GM23338 (cell line): ENCODE results near the gene TM7SF3. TPM values are rescaled to one million over a fixed set of nuclear protein-coding genes. Genes with fewer than 3 reads are reported as not detected.

Experiments used
- ATAC-seq: fragments of 200-7000 bp; cut with Tn5 transposase; 3 replicates; pipeline ENCODE4 v1.9.1; 2020
- DNase-seq: peaks from one replicate; pipeline ENCODE4 v3.0.0-alpha.2; 2015; ENCODE audit warnings: low spot score
- H2AFZ ChIP-seq: fragments of 200-600 bp; sonication (generic); 2 replicates; pipeline ENCODE4 v1.8.0; 2016; ENCODE audit warnings: antibody characterized with exemption, mild to moderate bottlenecking, moderate library complexity
- H3F3A ChIP-seq: fragments of 200-600 bp; sonication (generic); replicated peaks from 2 replicates; pipeline ENCODE4 v1.8.0; 2017; ENCODE audit warnings: antibody characterized with exemption, mixed run types, low read depth
- H3K27ac ChIP-seq: fragments of 200-600 bp; sonication (generic); 2 replicates; pipeline ENCODE4 v1.6.1; 2016; ENCODE audit warnings: low read depth
- H3K27me3 ChIP-seq: fragments of 200-600 bp; sonication (generic); 2 replicates; pipeline ENCODE4 v1.8.0; 2016; ENCODE audit warnings: mild to moderate bottlenecking, mixed run types, moderate library complexity; ENCODE audit not compliant: insufficient read depth
- H3K36me3 ChIP-seq: fragments of 200-600 bp; sonication (generic); 2 replicates; pipeline ENCODE4 v1.8.0; 2016; ENCODE audit warnings: mild to moderate bottlenecking; ENCODE audit not compliant: insufficient read depth
- H3K4me1 ChIP-seq: fragments of 200-600 bp; sonication (generic); 2 replicates; pipeline ENCODE4 v1.8.0; 2016; ENCODE audit warnings: mild to moderate bottlenecking, moderate library complexity; ENCODE audit not compliant: insufficient read depth
- H3K4me2 ChIP-seq: fragments of 200-600 bp; sonication (generic); 2 replicates; pipeline ENCODE4 v1.7.1; 2017; ENCODE audit warnings: mixed run types
- H3K4me3 ChIP-seq: fragments of 200-600 bp; sonication (generic); 2 replicates; pipeline ENCODE4 v1.6.1; 2016; ENCODE audit warnings: mixed run types
- H3K79me2 ChIP-seq: fragments of 200-600 bp; sonication (generic); replicated peaks from 2 replicates; pipeline ENCODE4 v1.8.0; 2017; ENCODE audit warnings: mild to moderate bottlenecking; ENCODE audit not compliant: insufficient read depth
- H3K9me2 ChIP-seq: fragments of 200-600 bp; sonication (generic); 2 replicates; pipeline ENCODE4 v1.8.0; 2017; ENCODE audit not compliant: insufficient read depth
- H4K20me1 ChIP-seq: fragments of 200-600 bp; sonication (generic); replicated peaks from 2 replicates; pipeline ENCODE4 v1.8.0; 2017; ENCODE audit warnings: mild to moderate bottlenecking; ENCODE audit not compliant: insufficient read depth
- H3K27ac Mint-ChIP-seq: 2 replicates; pipeline ENCODE4 v1.8.0; 2020; ENCODE audit warnings: inconsistent platforms, mild to moderate bottlenecking, moderate library complexity, mixed read lengths
- H3K27me3 Mint-ChIP-seq: 3 replicates; pipeline ENCODE4 v1.8.0; 2022; ENCODE audit warnings: low read depth, mild to moderate bottlenecking, moderate library complexity, mixed read lengths, inconsistent platforms; ENCODE audit not compliant: insufficient read depth, poor library complexity
- H3K36me3 Mint-ChIP-seq: 3 replicates; pipeline ENCODE4 v1.8.0; 2021; ENCODE audit warnings: low read depth, mild to moderate bottlenecking, inconsistent platforms, moderate library complexity, mixed read lengths
- H3K4me1 Mint-ChIP-seq: 3 replicates; pipeline ENCODE4 v1.8.0; 2020; ENCODE audit warnings: mild to moderate bottlenecking, inconsistent platforms, mixed read lengths
- H3K4me3 Mint-ChIP-seq: 3 replicates; pipeline ENCODE4 v1.8.0; 2021; ENCODE audit warnings: moderate library complexity, mild to moderate bottlenecking, inconsistent platforms, mixed read lengths
- H3K9me3 Mint-ChIP-seq: 3 replicates; pipeline ENCODE4 v1.8.0; 2020; ENCODE audit warnings: moderate library complexity, mild to moderate bottlenecking, inconsistent platforms, mixed read lengths
- CREB1 ChIP-seq: fragments of 250-450 bp; sonication (Bioruptor Pico); IDR thresholded peaks from 2 replicates; pipeline ENCODE4 v1.5.0; 2020; ENCODE audit warnings: low read depth, mild to moderate bottlenecking, moderate library complexity
- EZH2 ChIP-seq: fragments of 200-600 bp; sonication (generic); IDR thresholded peaks from one replicate; pipeline ENCODE4 v1.8.0; 2017; ENCODE audit warnings: antibody characterized with exemption, mild to moderate bottlenecking, low read depth; ENCODE audit not compliant: unreplicated experiment
- EZH2phosphoT487 ChIP-seq: fragments of 200-600 bp; sonication (generic); IDR thresholded peaks from one replicate; pipeline ENCODE4 v1.8.1; 2018; ENCODE audit warnings: antibody characterized with exemption; ENCODE audit not compliant: unreplicated experiment
- JUNB ChIP-seq: IDR thresholded peaks from one replicate; pipeline ENCODE4 v1.6.1; 2016; ENCODE audit warnings: antibody characterized with exemption; ENCODE audit not compliant: unreplicated experiment
- NANOG ChIP-seq: IDR thresholded peaks from 2 replicates; pipeline ENCODE4 v1.6.1; 2016; ENCODE audit warnings: antibody characterized with exemption, borderline replicate concordance
- POLR2AphosphoS5 ChIP-seq: IDR thresholded peaks from 2 replicates; pipeline ENCODE4 v1.6.1; 2016; ENCODE audit warnings: antibody characterized with exemption, low read depth
- REST ChIP-seq: IDR thresholded peaks from one replicate; pipeline ENCODE4 v1.6.1; 2018; ENCODE audit warnings: antibody characterized with exemption; ENCODE audit not compliant: unreplicated experiment
- STAT1 ChIP-seq: IDR thresholded peaks from one replicate; pipeline ENCODE4 v1.6.1; 2016; ENCODE audit warnings: antibody characterized with exemption; ENCODE audit not compliant: unreplicated experiment
- ZNF114 ChIP-seq: fragments of 250-450 bp; sonication (Bioruptor Pico); IDR thresholded peaks from 2 replicates; pipeline ENCODE4 v1.5.0; 2020; ENCODE audit warnings: mild to moderate bottlenecking, moderate library complexity
- ZNF331 ChIP-seq: fragments of 250-450 bp; sonication (Bioruptor Pico); IDR thresholded peaks from 2 replicates; pipeline ENCODE4 v1.5.0; 2020; ENCODE audit warnings: low read depth, mild to moderate bottlenecking, moderate library complexity
- polyA plus RNA-seq: library from polyadenylated mRNA; unstranded; fragments of >200 nt; fragmentation: Nextera tagmentation; extraction: Ambion mirVana; gene quantifications from 2 replicates; pipeline ENCODE4 v1.2.1, GENCODE V29; 2016
- total RNA-seq: library from RNA; depleted of rRNA; stranded (reverse); fragments of >200 nt; shearing (Covaris generic); gene quantifications from 2 replicates; pipeline ENCODE4 v1.2.3, GENCODE V29; 2014
- TF ChIP-seq, protein P1 (sequence below), 2 experiments: fragments of 200-600 bp in 1 of 2; sonication (generic) in 1 of 2; conservative IDR thresholded peaks; 2 replicates each; pipeline versions ENCODE4 v1.5.1 to v1.6.1; 2016 to 2017; ENCODE audit warnings: antibody characterized with exemption in 2 of 2, low read depth in 2 of 2, mild to moderate bottlenecking in 2 of 2, moderate library complexity in 1 of 2

TM7SF3 gene
- total and polyA plus RNA-seq, 2 experiments from 2014 or later: 30.3 to 121 TPM

GRCh38 chr12:26937863-26938700 lies 76.1 kb downstream of the TM7SF3 start, which contains the start of the genes FGFR1OP2 and INTS13:
Gene FGFR1OP2 (plus strand): TSS chr12:26938470. CDS start chr12:26954159, 15,689 bp downstream.
Gene INTS13 (minus strand): TSS chr12:26937981. CDS start chr12:26936803, 1,178 bp downstream.
- Histone ChIP-seq H3K9me2 (no peaks in the 10 kb centered on the region), H3K4me2 (peak within 1 kb of the TSS; percentile 83), H2AFZ (peak within 1 kb of the TSS; percentile 91; the same call in 1 of the 2 replicates), H3F3A (no peaks in the 10 kb centered on the region), H3K4me3 (peak within 1 kb of the TSS; percentile 92), H3K36me3 (no peaks in the 10 kb centered on the region), H3K79me2 (peaks cover 87% of the 10 kb centered on the region), H3K27me3 (no peaks in the 10 kb centered on the region), H3K27ac (peak within 1 kb of the TSS; percentile 93), H4K20me1 (peaks cover 36% of the 10 kb centered on the region), H3K4me1 (peaks cover 27% of the 10 kb centered on the region)
- Mint-ChIP-seq H3K9me3 (peaks cover 3% of the 10 kb centered on the region; the same call in 2 of the 3 replicates), H3K27ac (peak within 1 kb of the TSS; percentile 99), H3K4me3 (peak within 1 kb of the TSS; percentile 91), H3K4me1 (peaks cover 17% of the 10 kb centered on the region), H3K36me3 (peaks cover 6% of the 10 kb centered on the region), H3K27me3 (peaks cover 10% of the 10 kb centered on the region)
- TF ChIP-seq ZNF331 (CRISPR knock-in tag) (no peak), POLR2AphosphoS5 (peak; percentile 82), STAT1 (no peak)
- ATAC-seq (peak; percentile 93), DNase-seq (peak; percentile 99)

DNA sequence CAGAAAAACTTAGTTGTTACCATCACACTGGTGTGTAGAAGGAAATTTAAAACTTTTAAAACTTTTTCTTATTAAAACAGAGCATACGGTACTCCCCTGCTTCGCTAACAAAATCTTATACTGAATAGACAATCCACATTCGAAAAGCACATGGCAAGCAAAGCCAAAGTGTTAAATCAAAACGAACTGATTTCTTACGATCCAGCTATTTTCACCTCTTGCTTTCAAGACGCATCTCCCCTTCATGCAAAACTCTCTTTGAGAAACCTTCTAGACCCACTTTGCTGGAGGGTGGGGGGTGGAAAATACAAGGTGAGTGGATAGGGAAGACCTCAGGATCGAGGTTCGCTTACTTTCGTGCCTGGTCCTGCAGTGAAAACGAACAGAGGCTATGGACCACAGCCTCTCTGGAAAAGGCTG lies 76.7 kb downstream of the TM7SF3 start:
- peak overlapping the region; percentile 92 for H3K4me3 ChIP-seq
- Mint-ChIP-seq H3K36me3 (peaks cover 12% of the 10 kb centered on the region), H3K9me3 (peaks cover 3% of the 10 kb centered on the region; the same call in 2 of the 3 replicates), H3K27ac (peak overlapping the region; percentile 99), H3K4me1 (peaks cover 17% of the 10 kb centered on the region), H3K27me3 (peaks cover 10% of the 10 kb centered on the region), H3K4me3 (peak overlapping the region; percentile 91)
- H3K36me3 ChIP-seq: no peaks in the 10 kb centered on the region
- no peaks in the 10 kb centered on the region for H3K27me3 ChIP-seq
- no peak for DNase-seq
- H3K27ac ChIP-seq: peak overlapping the region; percentile 93
- no peak for TF ChIP-seq JUNB
- H2AFZ ChIP-seq: peak overlapping the region; percentile 91; the same call in 1 of the 2 replicates
- no peaks in the 10 kb centered on the region for H3K9me2 ChIP-seq
- peaks cover 32% of the 10 kb centered on the region for H4K20me1 ChIP-seq
- H3F3A ChIP-seq: no peaks in the 10 kb centered on the region
- peak overlapping the region; percentile 83 for H3K4me2 ChIP-seq
- no peak for ATAC-seq
- peaks cover 87% of the 10 kb centered on the region for H3K79me2 ChIP-seq
- H3K4me1 ChIP-seq: peaks cover 27% of the 10 kb centered on the region

- Histone ChIP-seq H3K79me2 (peaks cover 86% of the 10 kb centered on the region), H2AFZ (peak overlapping the region; percentile 91; the same call in 1 of the 2 replicates), H3F3A (no peaks in the 10 kb centered on the region), H3K4me2 (peak overlapping the region; percentile 83), H3K4me3 (peak overlapping the region; percentile 92), H3K27me3 (no peaks in the 10 kb centered on the region), H3K36me3 (no peaks in the 10 kb centered on the region), H4K20me1 (peaks cover 29% of the 10 kb centered on the region), H3K27ac (no peak overlapping the region), H3K9me2 (no peaks in the 10 kb centered on the region), H3K4me1 (peaks cover 27% of the 10 kb centered on the region)
- ATAC-seq (no peak), DNase-seq (no peak)
- H3K4me1 Mint-ChIP-seq: peaks cover 17% of the 10 kb centered on the region
- peak overlapping the region; percentile 91 for H3K4me3 Mint-ChIP-seq
- peaks cover 10% of the 10 kb centered on the region for H3K27me3 Mint-ChIP-seq
- H3K36me3 Mint-ChIP-seq: peaks cover 15% of the 10 kb centered on the region
- H3K9me3 Mint-ChIP-seq: peaks cover 3% of the 10 kb centered on the region; the same call in 2 of the 3 replicates
- H3K27ac Mint-ChIP-seq: no peak overlapping the region
- no peak for TF ChIP-seq STAT1
- TF ChIP-seq ZNF114: no peak
- TF ChIP-seq EZH2phosphoT487: no peak
- no peak for TF ChIP-seq CREB1 (CRISPR knock-in tag)
- TF ChIP-seq JUNB: no peak
- no peak for TF ChIP-seq POLR2AphosphoS5
- TF ChIP-seq, protein P1, sequence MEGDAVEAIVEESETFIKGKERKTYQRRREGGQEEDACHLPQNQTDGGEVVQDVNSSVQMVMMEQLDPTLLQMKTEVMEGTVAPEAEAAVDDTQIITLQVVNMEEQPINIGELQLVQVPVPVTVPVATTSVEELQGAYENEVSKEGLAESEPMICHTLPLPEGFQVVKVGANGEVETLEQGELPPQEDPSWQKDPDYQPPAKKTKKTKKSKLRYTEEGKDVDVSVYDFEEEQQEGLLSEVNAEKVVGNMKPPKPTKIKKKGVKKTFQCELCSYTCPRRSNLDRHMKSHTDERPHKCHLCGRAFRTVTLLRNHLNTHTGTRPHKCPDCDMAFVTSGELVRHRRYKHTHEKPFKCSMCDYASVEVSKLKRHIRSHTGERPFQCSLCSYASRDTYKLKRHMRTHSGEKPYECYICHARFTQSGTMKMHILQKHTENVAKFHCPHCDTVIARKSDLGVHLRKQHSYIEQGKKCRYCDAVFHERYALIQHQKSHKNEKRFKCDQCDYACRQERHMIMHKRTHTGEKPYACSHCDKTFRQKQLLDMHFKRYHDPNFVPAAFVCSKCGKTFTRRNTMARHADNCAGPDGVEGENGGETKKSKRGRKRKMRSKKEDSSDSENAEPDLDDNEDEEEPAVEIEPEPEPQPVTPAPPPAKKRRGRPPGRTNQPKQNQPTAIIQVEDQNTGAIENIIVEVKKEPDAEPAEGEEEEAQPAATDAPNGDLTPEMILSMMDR (conservative IDR thresholded peaks at IDR 0.05; ENCODE audit: low read depth in 2 of 2): no peak
- TF ChIP-seq EZH2: no peak
- TF ChIP-seq REST: no peak
- no peak for TF ChIP-seq NANOG
Observed at GRCh38 chr12:26936559-26937442, 77.4 kb downstream of the TM7SF3 start.
